Measurements from ENCODE around the gene USP6NL. TPM values are rescaled to one million over a fixed set of nuclear protein-coding genes. Genes with fewer than 3 reads are reported as not detected.

Gene USP6NL
- polyA plus RNA-seq, 3 donors: 5.5 to 7.7 (median 6.7) TPM

DNA sequence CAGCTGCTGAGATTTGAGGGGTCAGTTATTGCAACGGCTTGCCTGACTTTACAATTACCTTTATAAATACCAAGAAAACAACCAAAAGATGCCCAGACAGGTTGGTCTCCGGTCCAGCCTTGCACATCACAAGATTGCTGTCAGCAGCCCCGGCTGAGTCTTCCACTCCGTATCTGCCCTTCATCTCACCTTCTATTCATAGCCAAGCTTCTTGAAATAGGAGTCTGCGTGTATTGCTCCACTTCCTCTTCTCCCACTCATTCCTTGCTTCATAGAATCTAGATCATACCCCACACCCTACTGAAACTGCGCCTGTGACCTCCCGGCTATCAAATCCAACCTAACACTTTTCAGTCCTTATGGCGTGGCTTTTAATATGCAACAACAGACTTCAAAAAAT, 31.1 kb upstream of the USP6NL start:
- H3K9me3 Mint-ChIP-seq: no peaks in the 10 kb centered on the region
- no peaks in the 10 kb centered on the region for H3K27me3 ChIP-seq (ENCODE audit: control insufficient read depth in 2 of 2, insufficient read depth in 2 of 2, low read length in 2 of 2)
- peak overlapping the region in 1 of 7 donors; percentile 73 for H3K27ac Mint-ChIP-seq
- peaks cover 3 to 4% (median 3%) of the 10 kb centered on the region in 3 donors for H3K27me3 Mint-ChIP-seq (ENCODE audit: low read depth in 3 of 3)
- H3K4me2 ChIP-seq (replicated peaks; ENCODE audit: extremely low read depth, low read length, poor library complexity, severe bottlenecking): no peak overlapping the region
- peak overlapping the region in 1 of 2 donors; percentile 12 for H3K4me3 Mint-ChIP-seq
- H3K4me1 Mint-ChIP-seq: peaks cover 39% of the 10 kb centered on the region
- no peak overlapping the region for H3K4me3 ChIP-seq (replicated peaks in 1 of 3; ENCODE audit: low read depth in 2 of 3, low read length in 3 of 3)
- no peak overlapping the region for H3K9ac ChIP-seq (ENCODE audit: insufficient read depth, low read length, poor library complexity, severe bottlenecking)
- H3K4me1 ChIP-seq (ENCODE audit: control insufficient read depth in 1 of 2, insufficient read depth in 2 of 2, low read length in 2 of 2): peaks cover 12 to 21% of the 10 kb centered on the region in 2 donors
- TF ChIP-seq, protein P1, sequence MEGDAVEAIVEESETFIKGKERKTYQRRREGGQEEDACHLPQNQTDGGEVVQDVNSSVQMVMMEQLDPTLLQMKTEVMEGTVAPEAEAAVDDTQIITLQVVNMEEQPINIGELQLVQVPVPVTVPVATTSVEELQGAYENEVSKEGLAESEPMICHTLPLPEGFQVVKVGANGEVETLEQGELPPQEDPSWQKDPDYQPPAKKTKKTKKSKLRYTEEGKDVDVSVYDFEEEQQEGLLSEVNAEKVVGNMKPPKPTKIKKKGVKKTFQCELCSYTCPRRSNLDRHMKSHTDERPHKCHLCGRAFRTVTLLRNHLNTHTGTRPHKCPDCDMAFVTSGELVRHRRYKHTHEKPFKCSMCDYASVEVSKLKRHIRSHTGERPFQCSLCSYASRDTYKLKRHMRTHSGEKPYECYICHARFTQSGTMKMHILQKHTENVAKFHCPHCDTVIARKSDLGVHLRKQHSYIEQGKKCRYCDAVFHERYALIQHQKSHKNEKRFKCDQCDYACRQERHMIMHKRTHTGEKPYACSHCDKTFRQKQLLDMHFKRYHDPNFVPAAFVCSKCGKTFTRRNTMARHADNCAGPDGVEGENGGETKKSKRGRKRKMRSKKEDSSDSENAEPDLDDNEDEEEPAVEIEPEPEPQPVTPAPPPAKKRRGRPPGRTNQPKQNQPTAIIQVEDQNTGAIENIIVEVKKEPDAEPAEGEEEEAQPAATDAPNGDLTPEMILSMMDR (IDR thresholded peaks at IDR 0.05): no peak
- intact Hi-C loops (cut with micrococcal nuclease): no loop called here
- WGBS (ENCODE audit: insufficient coverage): 49% methylated on average over 8 of the region's 8 CpGs
- no peak overlapping the region for H3K27ac ChIP-seq (ENCODE audit: low read depth in 1 of 2, low read length in 2 of 2)
- no peak overlapping the region for H2AFZ ChIP-seq (ENCODE audit: insufficient read depth, low read depth, low read length, poor library complexity, severe bottlenecking)
- no peaks in the 10 kb centered on the region for H4K20me1 ChIP-seq (ENCODE audit: insufficient read depth, low read length)
- DNase-seq: peak in 2 of 3 donors; percentile 21 to 30
- H3K36me3 ChIP-seq (replicated peaks in 1 of 2; ENCODE audit: control insufficient read depth in 1 of 2, insufficient read depth in 2 of 2, low read length in 2 of 2): no peaks in the 10 kb centered on the region
- no peaks in the 10 kb centered on the region for H3K79me2 ChIP-seq (ENCODE audit: insufficient read depth, low read length)
- H3K9me3 ChIP-seq (replicated peaks in 1 of 2; ENCODE audit: control insufficient read depth in 1 of 2, insufficient read depth in 1 of 2, low read length in 2 of 2): no peaks in the 10 kb centered on the region
- no peaks in the 10 kb centered on the region for H3K36me3 Mint-ChIP-seq

DNA sequence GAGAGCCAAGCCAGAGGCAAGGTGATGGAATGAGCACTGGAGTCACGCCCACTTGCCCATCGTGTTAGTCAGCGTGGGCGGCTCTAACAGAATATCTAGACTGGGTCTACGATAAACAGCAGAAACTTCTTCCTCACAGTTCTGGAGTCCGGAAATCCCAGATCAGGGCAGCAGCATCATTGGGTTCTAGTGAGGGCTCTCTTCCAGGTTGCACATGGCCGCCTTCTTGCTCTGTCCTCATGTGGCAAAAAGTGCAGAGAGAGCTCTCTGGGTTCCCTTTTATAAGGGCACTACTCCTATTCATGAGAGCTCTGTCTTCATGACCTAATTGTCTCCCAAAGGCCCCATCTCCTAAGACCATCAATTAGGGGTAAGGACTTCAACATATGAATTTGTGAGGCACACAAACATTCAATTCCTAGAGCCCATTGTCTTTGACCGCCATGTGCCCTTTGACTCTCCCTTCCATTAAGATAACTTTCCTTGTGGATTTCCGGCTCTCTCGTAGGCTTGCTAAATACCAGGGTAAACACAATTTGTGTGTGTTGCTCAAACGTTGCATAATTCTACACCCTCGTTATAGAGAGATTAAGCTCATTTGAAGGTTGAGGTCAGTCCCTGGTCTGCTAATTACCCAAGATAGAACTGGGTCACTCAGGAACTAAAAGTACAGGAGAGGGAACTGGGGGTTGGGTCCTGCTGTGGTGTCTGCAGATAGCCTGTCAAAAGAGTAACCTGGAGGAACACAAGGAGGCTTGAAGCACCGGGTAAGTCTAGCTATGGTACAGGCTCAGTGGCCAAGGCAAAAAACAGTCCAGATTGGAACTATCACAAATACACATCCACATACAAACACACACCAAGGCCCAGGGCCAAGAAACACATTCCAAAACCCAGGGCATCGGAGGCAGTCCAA, 28.7 kb upstream of the USP6NL start:
- Mint-ChIP-seq H3K9me3 (no peaks in the 10 kb centered on the region), H3K27me3 (ENCODE audit: low read depth in 3 of 3) (peaks cover 1 to 6% (median 4%) of the 10 kb centered on the region in 3 donors), H3K27ac (no peak overlapping the region), H3K4me1 (peaks cover 34% of the 10 kb centered on the region), H3K36me3 (peaks cover 0 to 2% of the 10 kb centered on the region in 2 donors), H3K4me3 (no peak overlapping the region)
- Histone ChIP-seq H3K4me3 (replicated peaks in 1 of 3; ENCODE audit: low read depth in 2 of 3, low read length in 3 of 3) (no peak overlapping the region), H3K36me3 (replicated peaks in 1 of 2; ENCODE audit: control insufficient read depth in 1 of 2, insufficient read depth in 2 of 2, low read length in 2 of 2) (no peaks in the 10 kb centered on the region), H3K4me2 (replicated peaks; ENCODE audit: extremely low read depth, low read length, poor library complexity, severe bottlenecking) (no peak overlapping the region), H3K9ac (ENCODE audit: insufficient read depth, low read length, poor library complexity, severe bottlenecking) (no peak overlapping the region), H3K27me3 (ENCODE audit: control insufficient read depth in 2 of 2, insufficient read depth in 2 of 2, low read length in 2 of 2) (no peaks in the 10 kb centered on the region), H2AFZ (ENCODE audit: insufficient read depth, low read depth, low read length, poor library complexity, severe bottlenecking) (no peak overlapping the region), H4K20me1 (ENCODE audit: insufficient read depth, low read length) (no peaks in the 10 kb centered on the region), H3K4me1 (ENCODE audit: control insufficient read depth in 1 of 2, insufficient read depth in 2 of 2, low read length in 2 of 2) (peaks cover 12 to 21% of the 10 kb centered on the region in 2 donors), H3K27ac (ENCODE audit: low read depth in 1 of 2, low read length in 2 of 2) (no peak overlapping the region), H3K79me2 (ENCODE audit: insufficient read depth, low read length) (no peaks in the 10 kb centered on the region), H3K9me3 (replicated peaks in 1 of 2; ENCODE audit: control insufficient read depth in 1 of 2, insufficient read depth in 1 of 2, low read length in 2 of 2) (no peaks in the 10 kb centered on the region)
- DNase-seq: no peak
- TF ChIP-seq, protein P1 (IDR thresholded peaks at IDR 0.05): no peak
- WGBS (ENCODE audit: insufficient coverage): 93% methylated on average over 9 of the region's 14 CpGs
- intact Hi-C loops (cut with micrococcal nuclease): no loop called here

All from CD14-positive monocyte (primary cell).